ENCODE data around the gene MDM2.

The MDM2 gene

DNA sequence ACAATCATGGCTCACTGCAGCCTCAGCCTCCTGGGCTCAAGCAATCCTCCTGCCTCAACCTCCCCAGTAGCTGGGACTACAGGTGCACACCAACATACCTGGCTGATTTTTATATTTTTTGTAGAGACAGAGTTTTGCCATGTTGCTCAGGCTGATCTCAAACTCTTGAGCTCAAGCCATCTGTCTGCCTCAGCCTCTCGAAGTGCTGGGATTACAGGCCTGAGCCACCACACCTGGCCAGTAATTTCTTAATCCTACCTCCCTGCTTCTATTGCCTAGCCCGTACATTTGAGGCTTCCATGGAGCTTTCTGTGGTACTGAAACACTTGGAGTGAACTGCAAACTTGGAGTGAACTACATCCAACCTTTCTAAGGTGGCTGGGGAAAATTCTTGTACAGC, 41.3 kb upstream of the MDM2 start:
- DNase-seq (ENCODE audit: extremely low read depth, low read depth): no peak

DNA sequence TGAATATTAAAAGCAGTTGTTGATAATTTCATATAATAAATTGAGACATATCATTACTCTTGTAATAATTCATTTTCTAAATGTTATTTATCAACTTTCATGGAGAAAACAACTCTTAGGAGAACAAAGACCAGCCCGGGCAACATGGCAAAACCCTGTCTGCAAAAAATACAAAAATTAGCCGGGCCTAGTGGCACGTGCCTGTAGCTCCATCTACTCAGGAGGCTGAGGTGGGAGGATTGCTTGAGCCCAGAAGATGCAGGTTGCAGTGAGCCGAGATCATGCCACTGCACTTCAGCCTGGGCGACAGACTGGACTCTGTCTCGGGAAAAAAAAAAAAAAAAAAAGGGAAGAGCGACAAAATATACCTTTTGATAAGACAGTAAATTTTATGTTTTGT, 40.8 kb upstream of the MDM2 start:
- no peak for TF ChIP-seq CTCF (IDR thresholded peaks at IDR 0.05; ENCODE audit: low read depth, low read length)

More for the DNA sequence above, 41.3 kb upstream of the MDM2 start:
- TF ChIP-seq CTCF (IDR thresholded peaks at IDR 0.05; ENCODE audit: low read depth, low read length): no peak

DNA sequence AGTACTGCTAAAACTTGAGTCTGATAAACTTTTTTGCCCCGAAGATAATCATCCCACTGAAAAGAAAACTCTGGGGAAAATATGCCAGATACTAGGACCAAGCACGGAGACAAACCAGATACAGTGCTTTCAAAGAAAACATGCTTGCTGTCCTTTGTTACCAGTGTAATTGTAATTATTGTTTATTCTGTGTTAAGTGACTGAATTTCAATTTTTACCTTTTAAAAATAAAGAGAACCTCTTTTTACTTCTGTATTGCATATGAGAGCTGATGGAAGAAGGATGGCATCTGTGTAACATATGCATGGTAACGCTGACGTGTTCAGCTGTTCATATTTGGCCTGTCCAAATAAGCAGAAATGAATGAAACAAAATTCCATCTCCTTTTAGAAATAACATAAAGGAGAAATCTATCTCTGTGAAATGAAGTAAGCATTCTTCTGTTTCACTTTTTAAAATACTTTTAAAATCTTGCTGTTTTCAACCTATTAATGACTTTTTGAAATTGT, 39.5 kb upstream of the MDM2 start:
- no peak for DNase-seq (ENCODE audit: extremely low read depth, low read depth)
- TF ChIP-seq CTCF (IDR thresholded peaks at IDR 0.05; ENCODE audit: low read depth, low read length): no peak

More for the DNA sequence above, 40.8 kb upstream of the MDM2 start:
- no peak for DNase-seq (ENCODE audit: extremely low read depth, low read depth)

GRCh38 chr12:68769941-68770340, 38.0 kb upstream of the MDM2 start:
- TF ChIP-seq CTCF (IDR thresholded peaks at IDR 0.05; ENCODE audit: low read depth, low read length): no peak
- DNase-seq (ENCODE audit: extremely low read depth, low read depth): no peak

DNA sequence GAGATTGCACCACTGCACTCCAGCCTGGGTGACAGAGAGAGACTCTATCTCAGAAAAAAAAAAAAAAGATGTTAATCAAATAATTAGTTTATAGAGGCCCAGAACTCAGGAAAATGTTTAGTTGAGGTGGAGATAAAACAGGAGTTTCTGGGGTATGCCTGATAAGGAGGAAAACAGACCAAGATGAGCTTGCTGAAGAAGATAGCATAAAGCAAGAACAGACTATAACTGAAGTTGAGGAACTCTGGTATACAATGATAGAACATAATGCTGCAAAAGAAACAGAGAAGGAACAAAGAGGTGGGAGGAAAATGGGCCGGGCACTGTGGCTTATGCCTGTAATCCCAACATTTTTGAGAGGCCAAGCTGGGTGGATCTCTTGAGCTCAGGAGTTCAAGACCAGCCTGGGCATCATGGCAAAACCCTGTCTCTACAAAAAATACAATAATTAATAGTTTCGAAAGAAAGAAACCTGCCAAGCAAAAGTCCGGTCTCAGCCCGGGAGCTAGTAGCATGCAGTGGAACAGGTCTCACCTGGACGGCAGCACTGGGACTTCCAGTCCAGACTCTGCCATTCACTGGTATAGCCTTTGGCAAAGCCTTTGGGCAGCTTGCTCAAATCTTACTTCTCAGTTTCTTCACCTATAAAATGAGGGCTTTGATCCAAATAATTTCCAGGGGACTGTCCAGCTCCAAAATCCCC, 36.6 kb upstream of the MDM2 start:
- no peak for TF ChIP-seq CTCF (IDR thresholded peaks at IDR 0.05; ENCODE audit: low read depth, low read length)
- no peak for DNase-seq (ENCODE audit: extremely low read depth, low read depth)

- no peak for TF ChIP-seq CTCF (IDR thresholded peaks at IDR 0.05; ENCODE audit: low read depth, low read length)
- DNase-seq (ENCODE audit: extremely low read depth, low read depth): no peak
Measured at GRCh38 chr12:68772714-68773113, 35.3 kb upstream of the MDM2 start.

DNA sequence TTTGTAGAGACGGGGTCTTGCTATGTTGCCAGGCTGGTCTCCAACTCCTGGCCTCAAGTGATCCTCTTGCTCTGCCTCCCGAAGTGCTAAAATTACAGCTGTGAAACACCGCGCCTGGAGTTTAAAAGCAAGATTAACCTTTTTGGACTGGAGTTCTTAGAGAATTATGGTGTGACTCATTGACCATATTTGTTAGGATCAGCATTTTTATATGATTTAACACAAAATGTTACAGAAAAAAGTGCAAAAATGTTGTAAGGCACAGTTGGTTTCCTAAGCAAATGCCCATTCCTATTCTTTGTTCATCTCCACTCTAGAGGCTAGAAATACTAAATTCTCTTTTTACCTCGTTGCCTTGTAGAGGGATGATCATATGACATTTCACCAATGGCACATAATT, 34.4 kb upstream of the MDM2 start:
- no peak for TF ChIP-seq CTCF (IDR thresholded peaks at IDR 0.05; ENCODE audit: low read depth, low read length)
- no peak for DNase-seq (ENCODE audit: extremely low read depth, low read depth)

Measured in AG09319 (cell line).